GM23248 (cell line): Measurements from ENCODE around the gene TMEM192.

Experiments
- EZH2 ChIP-seq: fragments of 200-600 bp; sonication (generic); IDR thresholded peaks from 2 replicates; pipeline ENCODE4 v1.6.1; 2018; ENCODE audit warnings: antibody characterized with exemption, mild to moderate bottlenecking; ENCODE audit not compliant: insufficient read depth, poor library complexity, severe bottlenecking
- EZH2phosphoT487 ChIP-seq: fragments of 200-600 bp; sonication (generic); IDR thresholded peaks from 2 replicates; pipeline ENCODE4 v1.6.1; 2018; ENCODE audit warnings: antibody characterized with exemption, moderate library complexity, mild to moderate bottlenecking, low read depth; ENCODE audit not compliant: insufficient read depth

DNA sequence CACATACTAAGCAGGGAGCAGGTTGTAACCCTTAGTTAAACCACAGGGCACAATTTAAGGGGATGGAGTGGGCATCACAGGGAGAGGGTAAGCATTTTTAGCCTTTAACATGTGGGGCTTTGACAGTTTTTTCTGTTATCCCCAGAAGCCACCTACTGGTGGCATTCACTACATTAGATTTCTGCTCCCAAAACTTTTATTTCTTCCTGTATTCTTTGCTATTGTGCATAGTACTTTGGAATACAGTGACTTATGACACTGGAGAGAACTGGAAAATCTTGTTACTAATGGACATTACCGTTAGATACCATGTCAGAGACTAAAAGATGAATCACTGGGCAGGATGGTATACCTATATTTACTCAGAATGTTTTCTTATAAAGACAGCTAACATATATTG lies 51.7 kb downstream of the TMEM192 start:
- TF ChIP-seq EZH2 (no peak), EZH2phosphoT487 (no peak)
